Liver (tissue), 3 donors: ENCODE measurements around the gene ABLIM1.

Source experiments
- EGR1 ChIP-seq, 2 donors: IDR thresholded peaks; 2 replicates each; pipeline ENCODE4 v1.6.1; 2016 to 2018; ENCODE audit warnings: antibody characterized with exemption in 2 of 2, low read depth in 2 of 2
- GABPA ChIP-seq, 2 donors: IDR thresholded peaks in 1 of 2; conservative IDR thresholded peaks in 1 of 2; 2 replicates each; pipeline ENCODE4 v1.6.1; 2016; ENCODE audit warnings: antibody characterized with exemption in 2 of 2, mild to moderate bottlenecking in 1 of 2, moderate library complexity in 1 of 2
- JUND ChIP-seq, 2 donors: IDR thresholded peaks; 2 replicates each; pipeline ENCODE4 v1.6.1; 2016; ENCODE audit warnings: antibody characterized with exemption in 2 of 2
- RAD21 ChIP-seq, 2 donors: IDR thresholded peaks; 2 replicates each; pipeline ENCODE4 v1.6.1; 2016; ENCODE audit warnings: antibody characterized with exemption in 2 of 2, mild to moderate bottlenecking in 2 of 2
- RXRA ChIP-seq, 2 donors: IDR thresholded peaks; 2 replicates each; pipeline ENCODE4 v1.6.1; 2017 to 2018; ENCODE audit warnings: antibody characterized with exemption in 2 of 2, mild to moderate bottlenecking in 1 of 2
- SP1 ChIP-seq: IDR thresholded peaks from 2 replicates; pipeline ENCODE4 v1.6.1; 2018; ENCODE audit warnings: antibody characterized with exemption, mild to moderate bottlenecking
- TAF1 ChIP-seq: conservative IDR thresholded peaks from 2 replicates; pipeline ENCODE4 v1.6.1; 2016; ENCODE audit warnings: antibody characterized with exemption, mild to moderate bottlenecking
- YY1 ChIP-seq: IDR thresholded peaks from 2 replicates; pipeline ENCODE4 v1.6.1; 2016; ENCODE audit warnings: antibody characterized with exemption, mild to moderate bottlenecking
- TF ChIP-seq, protein P1 (sequence below): fragments of 150-350 bp; IDR thresholded peaks from 2 replicates; pipeline ENCODE4 v1.5.1; 2017; ENCODE audit warnings: improper control_type of control experiment, low read depth, low read length; ENCODE audit not compliant: missing input control
- TF ChIP-seq, protein P2 (sequence below): IDR thresholded peaks from 2 replicates; pipeline ENCODE4 v1.6.1; 2016; ENCODE audit warnings: antibody characterized with exemption
- TF ChIP-seq, protein P3 (sequence below): IDR thresholded peaks from 2 replicates; pipeline ENCODE4 v1.6.1; 2016; ENCODE audit warnings: antibody characterized with exemption
- TF ChIP-seq, protein P4 (sequence below): IDR thresholded peaks from 2 replicates; pipeline ENCODE4 v1.6.1; 2016; ENCODE audit warnings: antibody characterized with exemption, mild to moderate bottlenecking
- TF ChIP-seq, protein P5 (sequence below): IDR thresholded peaks from 2 replicates; pipeline ENCODE4 v1.6.1; 2016; ENCODE audit warnings: antibody characterized with exemption
- donor health status: healthy.
- donor health status: healthy.

DNA sequence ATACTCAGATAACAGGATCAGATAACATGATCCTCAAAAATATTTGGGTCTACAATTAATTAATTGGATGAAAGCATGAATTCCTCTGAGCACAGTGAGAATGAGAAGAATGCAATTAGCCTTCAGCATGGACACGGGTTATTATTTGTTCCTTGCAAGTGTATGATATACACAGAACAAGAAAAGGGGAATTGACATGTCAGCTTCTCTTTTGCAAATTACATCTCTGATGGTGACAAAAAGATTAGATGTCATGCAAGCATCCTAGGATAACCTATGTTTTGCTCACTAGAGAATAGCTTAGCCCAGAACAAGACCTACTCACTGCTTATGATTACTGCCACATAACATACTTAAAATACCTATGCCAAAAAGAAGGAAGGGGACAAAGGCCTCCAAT is 120.3 kb downstream of the ABLIM1 start:
- TF ChIP-seq, protein P1, sequence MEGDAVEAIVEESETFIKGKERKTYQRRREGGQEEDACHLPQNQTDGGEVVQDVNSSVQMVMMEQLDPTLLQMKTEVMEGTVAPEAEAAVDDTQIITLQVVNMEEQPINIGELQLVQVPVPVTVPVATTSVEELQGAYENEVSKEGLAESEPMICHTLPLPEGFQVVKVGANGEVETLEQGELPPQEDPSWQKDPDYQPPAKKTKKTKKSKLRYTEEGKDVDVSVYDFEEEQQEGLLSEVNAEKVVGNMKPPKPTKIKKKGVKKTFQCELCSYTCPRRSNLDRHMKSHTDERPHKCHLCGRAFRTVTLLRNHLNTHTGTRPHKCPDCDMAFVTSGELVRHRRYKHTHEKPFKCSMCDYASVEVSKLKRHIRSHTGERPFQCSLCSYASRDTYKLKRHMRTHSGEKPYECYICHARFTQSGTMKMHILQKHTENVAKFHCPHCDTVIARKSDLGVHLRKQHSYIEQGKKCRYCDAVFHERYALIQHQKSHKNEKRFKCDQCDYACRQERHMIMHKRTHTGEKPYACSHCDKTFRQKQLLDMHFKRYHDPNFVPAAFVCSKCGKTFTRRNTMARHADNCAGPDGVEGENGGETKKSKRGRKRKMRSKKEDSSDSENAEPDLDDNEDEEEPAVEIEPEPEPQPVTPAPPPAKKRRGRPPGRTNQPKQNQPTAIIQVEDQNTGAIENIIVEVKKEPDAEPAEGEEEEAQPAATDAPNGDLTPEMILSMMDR = no peak
- TF ChIP-seq TAF1 = no peak
- TF ChIP-seq, protein P2, sequence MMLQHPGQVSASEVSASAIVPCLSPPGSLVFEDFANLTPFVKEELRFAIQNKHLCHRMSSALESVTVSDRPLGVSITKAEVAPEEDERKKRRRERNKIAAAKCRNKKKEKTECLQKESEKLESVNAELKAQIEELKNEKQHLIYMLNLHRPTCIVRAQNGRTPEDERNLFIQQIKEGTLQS = no peak
- no peak for TF ChIP-seq YY1
- TF ChIP-seq RAD21 (IDR thresholded peaks at IDR 0.05) = no peak
- TF ChIP-seq, protein P3, sequence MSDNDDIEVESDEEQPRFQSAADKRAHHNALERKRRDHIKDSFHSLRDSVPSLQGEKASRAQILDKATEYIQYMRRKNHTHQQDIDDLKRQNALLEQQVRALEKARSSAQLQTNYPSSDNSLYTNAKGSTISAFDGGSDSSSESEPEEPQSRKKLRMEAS = no peak
- no peak for TF ChIP-seq SP1
- TF ChIP-seq, protein P4, sequence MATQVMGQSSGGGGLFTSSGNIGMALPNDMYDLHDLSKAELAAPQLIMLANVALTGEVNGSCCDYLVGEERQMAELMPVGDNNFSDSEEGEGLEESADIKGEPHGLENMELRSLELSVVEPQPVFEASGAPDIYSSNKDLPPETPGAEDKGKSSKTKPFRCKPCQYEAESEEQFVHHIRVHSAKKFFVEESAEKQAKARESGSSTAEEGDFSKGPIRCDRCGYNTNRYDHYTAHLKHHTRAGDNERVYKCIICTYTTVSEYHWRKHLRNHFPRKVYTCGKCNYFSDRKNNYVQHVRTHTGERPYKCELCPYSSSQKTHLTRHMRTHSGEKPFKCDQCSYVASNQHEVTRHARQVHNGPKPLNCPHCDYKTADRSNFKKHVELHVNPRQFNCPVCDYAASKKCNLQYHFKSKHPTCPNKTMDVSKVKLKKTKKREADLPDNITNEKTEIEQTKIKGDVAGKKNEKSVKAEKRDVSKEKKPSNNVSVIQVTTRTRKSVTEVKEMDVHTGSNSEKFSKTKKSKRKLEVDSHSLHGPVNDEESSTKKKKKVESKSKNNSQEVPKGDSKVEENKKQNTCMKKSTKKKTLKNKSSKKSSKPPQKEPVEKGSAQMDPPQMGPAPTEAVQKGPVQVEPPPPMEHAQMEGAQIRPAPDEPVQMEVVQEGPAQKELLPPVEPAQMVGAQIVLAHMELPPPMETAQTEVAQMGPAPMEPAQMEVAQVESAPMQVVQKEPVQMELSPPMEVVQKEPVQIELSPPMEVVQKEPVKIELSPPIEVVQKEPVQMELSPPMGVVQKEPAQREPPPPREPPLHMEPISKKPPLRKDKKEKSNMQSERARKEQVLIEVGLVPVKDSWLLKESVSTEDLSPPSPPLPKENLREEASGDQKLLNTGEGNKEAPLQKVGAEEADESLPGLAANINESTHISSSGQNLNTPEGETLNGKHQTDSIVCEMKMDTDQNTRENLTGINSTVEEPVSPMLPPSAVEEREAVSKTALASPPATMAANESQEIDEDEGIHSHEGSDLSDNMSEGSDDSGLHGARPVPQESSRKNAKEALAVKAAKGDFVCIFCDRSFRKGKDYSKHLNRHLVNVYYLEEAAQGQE = no peak
- TF ChIP-seq JUND (IDR thresholded peaks at IDR 0.05) = no peak
- TF ChIP-seq, protein P5, sequence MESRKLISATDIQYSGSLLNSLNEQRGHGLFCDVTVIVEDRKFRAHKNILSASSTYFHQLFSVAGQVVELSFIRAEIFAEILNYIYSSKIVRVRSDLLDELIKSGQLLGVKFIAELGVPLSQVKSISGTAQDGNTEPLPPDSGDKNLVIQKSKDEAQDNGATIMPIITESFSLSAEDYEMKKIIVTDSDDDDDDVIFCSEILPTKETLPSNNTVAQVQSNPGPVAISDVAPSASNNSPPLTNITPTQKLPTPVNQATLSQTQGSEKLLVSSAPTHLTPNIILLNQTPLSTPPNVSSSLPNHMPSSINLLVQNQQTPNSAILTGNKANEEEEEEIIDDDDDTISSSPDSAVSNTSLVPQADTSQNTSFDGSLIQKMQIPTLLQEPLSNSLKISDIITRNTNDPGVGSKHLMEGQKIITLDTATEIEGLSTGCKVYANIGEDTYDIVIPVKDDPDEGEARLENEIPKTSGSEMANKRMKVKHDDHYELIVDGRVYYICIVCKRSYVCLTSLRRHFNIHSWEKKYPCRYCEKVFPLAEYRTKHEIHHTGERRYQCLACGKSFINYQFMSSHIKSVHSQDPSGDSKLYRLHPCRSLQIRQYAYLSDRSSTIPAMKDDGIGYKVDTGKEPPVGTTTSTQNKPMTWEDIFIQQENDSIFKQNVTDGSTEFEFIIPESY = no peak
- TF ChIP-seq EGR1 (IDR thresholded peaks at IDR 0.05; ENCODE audit: low read depth in 2 of 2) = no peak
- no peak for TF ChIP-seq GABPA (IDR thresholded peaks at IDR 0.05 in 1 of 2, conservative IDR thresholded peaks at IDR 0.05 in 1 of 2)
- TF ChIP-seq RXRA (IDR thresholded peaks at IDR 0.05) = no peak
